ENCODE results near the gene KCNQ4.

Gene KCNQ4

DNA sequence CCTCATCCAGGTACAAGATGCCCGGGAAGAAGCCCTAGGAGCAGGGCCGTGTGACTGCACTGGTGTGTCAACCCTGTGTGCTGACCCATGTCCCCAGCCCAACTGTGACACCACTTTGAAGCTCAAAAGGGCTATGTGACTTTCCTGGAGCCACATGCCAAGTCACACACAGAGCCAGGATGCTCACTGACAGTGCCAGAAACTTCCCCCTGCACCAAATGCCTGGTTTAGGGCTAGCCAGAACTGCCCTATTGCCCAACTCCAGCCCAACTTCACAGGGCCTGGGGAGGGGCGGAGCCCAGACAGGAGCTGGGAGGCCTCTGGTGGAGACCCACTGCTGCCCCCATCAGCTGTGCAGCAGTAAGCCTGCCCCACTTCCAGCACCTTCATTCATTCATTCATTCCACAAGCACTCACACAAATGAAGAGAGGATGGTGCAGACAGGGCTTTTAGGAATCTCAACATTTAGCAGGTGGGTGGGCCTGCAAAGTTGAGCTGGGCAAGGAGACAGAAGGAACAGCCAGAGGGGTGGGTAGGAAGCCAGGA, 36.7 kb downstream of the KCNQ4 start:
- no peak for DNase-seq (ENCODE audit: low spot score)

GRCh38 chr1:40820911-40821693, 37.5 kb downstream of the KCNQ4 start:
- DNase-seq (ENCODE audit: low spot score) = peak; percentile 81

DNA sequence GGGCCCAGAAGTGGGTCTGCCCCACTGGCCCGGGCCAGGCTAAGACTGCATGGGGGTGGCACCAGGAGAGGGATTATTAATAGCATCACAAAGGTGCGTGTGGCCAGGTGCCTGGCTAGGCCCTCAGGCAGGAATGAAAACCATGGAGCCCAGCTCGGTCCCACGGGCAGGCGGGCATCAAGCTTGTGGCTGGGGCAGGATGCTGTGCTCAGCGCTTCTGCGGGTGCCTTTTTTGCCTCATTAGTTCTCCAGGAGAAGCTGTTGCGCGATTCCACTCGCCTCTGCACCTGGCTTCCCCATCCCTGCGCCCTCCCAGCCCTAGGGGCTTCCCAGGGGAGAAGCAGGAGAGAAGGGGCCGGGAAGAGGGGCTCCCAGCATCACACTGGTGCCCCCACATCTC, 39.3 kb downstream of the KCNQ4 start:
- DNase-seq (ENCODE audit: low spot score) = no peak

- DNase-seq (ENCODE audit: low spot score) = no peak
Measured at GRCh38 chr1:40823345-40823744, 39.8 kb downstream of the KCNQ4 start.

GRCh38 chr1:40823983-40824382, 40.4 kb downstream of the KCNQ4 start:
- no peak for DNase-seq (ENCODE audit: low spot score)

GRCh38 chr1:40824591-40825434, 41.2 kb downstream of the KCNQ4 start:
- no peak for DNase-seq (ENCODE audit: low spot score)

DNA sequence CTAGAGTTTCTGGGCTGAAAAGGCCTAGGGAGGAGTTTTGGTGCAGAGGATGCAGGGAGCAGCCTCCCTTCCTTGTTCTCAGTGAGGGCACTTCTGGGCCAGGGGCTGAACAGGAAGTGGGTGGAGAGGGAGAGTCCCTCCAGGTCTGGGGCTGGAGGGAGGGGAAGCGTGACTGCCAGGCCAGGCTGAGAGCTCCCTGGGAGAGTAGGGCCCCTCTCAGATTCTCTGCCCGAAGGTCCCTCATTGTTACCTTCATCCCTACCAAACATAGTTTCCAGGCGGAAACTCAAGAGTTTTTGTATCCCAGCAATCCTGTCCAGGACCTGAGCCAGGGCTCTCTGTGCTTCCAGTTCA, 41.8 kb downstream of the KCNQ4 start:
- DNase-seq (ENCODE audit: low spot score) = no peak

- DNase-seq (ENCODE audit: low spot score) = no peak
Measured at GRCh38 chr1:40825996-40826395, 42.4 kb downstream of the KCNQ4 start.

GRCh38 chr1:40829631-40830245, 46.2 kb downstream of the KCNQ4 start:
- no peak for DNase-seq (ENCODE audit: low spot score)

- no peak for DNase-seq (ENCODE audit: low spot score)
Measured at GRCh38 chr1:40830419-40830943, 46.9 kb downstream of the KCNQ4 start.

DNA sequence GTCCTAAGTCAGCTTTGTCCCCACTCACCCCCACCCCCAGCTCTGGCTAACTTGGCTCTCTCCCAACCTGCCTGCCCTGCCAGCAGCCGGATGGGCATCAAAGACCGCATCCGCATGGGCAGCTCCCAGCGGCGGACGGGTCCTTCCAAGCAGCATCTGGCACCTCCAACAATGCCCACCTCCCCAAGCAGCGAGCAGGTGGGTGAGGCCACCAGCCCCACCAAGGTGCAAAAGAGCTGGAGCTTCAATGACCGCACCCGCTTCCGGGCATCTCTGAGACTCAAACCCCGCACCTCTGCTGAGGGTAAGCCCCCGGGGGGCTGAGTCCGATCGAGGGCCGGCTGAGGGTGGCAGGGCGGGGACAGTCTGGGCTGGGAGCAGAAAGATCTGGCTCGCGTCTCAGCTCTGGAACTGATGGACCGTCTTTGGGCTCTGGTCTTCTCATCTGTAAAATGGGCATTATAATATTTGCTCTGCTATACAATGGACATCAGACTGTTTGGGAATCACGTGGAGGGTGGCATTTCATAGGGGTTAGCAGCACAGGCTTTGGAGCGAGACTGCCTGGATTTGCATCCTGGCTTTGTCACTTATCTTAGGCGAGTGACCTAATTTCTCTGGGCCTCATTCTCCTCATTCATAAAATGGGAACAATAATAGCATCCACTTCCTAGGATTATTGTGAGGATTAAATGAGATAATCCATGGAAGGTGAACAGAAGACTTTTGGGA, 47.6 kb downstream of the KCNQ4 start:
- no peak for DNase-seq (ENCODE audit: low spot score)

- no peak for DNase-seq (ENCODE audit: low spot score)
Measured at GRCh38 chr1:40833979-40834378, 50.4 kb downstream of the KCNQ4 start.

DNA sequence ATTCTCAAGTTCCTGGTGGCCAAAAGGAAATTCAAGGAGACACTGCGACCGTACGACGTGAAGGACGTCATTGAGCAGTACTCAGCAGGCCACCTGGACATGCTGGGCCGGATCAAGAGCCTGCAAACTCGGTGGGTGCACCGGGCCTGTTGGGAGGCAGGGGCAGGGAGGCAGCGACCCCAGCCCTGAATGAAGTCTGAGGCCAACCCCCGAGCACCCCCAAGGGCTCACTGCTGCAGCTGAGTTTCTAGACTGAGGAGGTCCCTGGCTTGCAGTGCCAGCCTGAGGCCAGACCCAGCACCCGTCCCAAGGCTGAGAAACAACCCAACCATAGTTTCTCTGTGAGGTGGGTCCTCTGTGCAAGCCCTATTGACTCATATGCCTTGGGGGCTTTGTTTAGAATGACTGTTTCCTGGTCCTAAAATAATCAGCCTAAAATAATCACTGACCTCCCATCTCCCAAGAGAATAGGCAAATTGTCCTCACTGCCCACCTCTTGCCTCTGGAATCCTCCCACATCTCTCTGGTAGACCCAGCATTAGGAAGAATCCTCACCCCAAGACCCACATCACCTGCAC, 51.5 kb downstream of the KCNQ4 start:
- DNase-seq (ENCODE audit: low spot score) = no peak

DNA sequence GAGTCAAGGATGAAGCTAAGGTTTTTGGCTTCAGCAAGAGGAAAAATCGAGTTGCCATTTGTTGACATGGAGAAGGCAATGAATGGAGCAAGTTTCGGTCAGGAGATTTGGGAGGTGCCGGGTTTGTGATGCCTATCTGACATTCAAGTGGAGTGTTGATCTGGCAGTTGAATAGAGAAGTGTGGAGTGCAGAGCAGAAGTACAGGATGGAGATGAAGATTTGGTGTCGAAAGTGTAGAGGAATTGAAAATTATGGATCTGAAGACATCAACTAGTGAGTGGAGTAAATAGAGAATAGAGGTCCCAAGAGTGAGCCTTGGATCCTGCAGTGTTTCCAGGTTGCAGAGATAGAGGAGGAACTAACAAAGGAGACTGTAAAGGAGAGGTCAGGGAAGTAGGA, 52.7 kb downstream of the KCNQ4 start:
- DNase-seq (ENCODE audit: low spot score) = no peak

DNA sequence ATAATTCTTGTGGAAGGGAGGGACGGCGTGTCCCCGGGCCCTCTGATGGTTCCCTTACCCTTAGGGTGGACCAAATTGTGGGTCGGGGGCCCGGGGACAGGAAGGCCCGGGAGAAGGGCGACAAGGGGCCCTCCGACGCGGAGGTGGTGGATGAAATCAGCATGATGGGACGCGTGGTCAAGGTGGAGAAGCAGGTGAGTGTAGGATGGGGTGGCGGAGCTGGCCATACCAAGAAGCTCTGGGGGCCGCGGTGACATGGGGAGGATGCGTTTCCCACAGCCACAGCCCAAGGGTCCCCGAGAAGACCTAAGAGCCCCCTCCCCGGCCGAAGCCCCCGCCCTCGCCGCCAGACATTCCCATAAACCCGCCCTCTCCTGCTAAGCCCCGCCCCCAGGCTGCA, 54.0 kb downstream of the KCNQ4 start:
- no peak for DNase-seq (ENCODE audit: low spot score)

GRCh38 chr1:40838045-40838979, 54.7 kb downstream of the KCNQ4 start:
- DNase-seq (ENCODE audit: low spot score) = no peak

DNA sequence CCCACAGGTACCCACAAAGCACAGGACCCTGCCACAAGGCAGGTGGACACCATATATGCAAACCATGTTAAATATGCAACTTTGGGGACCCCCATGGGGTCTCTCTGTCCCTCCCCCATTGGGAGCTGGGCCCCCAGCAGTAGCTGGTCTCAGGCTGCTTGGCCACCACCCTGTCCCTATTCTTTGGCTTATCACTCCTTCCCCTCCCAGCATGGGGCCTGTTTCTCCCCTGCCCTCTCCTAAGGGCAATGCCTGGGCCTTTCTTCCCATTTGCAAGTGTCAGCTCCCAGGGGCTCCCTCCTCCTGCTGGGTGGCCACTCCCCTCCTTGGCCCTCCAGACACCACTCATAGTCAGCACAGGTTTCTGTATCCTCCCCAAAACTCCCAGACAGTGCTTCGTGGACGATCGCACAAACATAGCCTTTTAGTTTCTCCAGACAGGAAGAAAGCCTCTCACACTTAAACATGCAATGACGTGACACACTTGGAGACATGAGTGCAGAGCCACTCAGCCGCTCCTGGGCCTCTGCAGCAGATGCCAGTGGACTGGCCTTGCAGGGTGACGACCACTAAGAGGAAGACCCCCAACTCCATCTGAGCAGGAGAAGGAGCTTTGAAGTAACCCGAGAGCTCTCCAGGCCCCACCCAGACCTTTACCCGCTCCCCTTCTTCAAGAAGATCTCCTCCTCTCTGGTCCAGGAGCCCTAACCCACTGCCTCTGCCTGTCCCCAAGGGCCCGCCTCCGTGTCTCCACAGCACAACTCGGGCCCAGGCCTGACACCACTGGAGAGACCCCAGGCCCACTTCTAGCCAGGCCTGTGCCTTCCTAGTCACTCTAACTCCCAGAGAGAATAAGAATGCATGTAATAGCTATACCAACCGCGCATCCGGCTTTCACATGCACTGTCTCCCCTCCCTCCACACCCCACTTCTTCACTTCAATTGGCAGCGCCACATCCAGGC, 55.7 kb downstream of the KCNQ4 start:
- DNase-seq (ENCODE audit: low spot score) = no peak

DNA sequence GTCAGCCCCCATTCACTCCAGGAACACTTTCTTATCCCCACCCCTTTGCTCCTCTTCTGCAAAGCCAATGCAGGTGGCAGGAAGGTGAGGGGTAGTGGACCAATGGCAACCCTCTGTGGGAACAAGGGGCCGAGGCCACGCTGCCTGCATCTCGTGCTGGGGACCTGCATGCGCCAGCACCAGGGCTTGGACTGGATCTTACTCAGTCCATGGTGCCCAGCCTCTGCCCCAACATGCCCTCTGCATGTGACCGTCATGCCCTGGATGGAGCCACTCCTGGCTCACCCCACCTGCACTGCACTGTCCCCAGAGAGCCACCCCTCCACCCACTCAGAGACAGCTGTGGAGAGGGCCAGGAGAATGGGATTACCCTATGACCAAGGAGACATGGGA, 56.4 kb downstream of the KCNQ4 start:
- DNase-seq (ENCODE audit: low spot score) = no peak

Measured in putamen (tissue), 1 donor.